COR-L47 (cell line): Measurements from ENCODE around the gene THAP5.

ENCODE experiments used
- DNase-seq: peaks from one replicate; lab custom pipeline; 2025; lab: John Stamatoyannopoulos, UW

Gene THAP5

DNA sequence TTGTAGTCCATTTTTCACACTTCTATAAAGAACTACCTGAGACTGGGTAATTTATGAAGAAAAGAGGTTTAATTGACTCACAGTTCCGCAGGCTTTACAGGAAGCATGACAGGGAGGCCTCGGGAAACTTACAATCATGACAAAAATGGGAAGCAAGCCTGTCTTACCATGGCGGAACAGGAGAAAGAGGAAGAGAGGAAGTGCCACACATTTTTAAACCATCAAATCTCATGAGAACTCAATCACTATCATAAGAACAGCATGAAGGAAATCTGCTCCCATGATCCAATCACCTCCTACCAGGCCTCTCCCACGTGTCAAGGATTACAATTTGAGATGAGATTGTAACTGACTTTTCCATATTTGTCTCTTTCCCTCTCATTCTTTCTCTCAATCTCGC is 34.2 kb downstream of the THAP5 start:
- no peak for DNase-seq

- DNase-seq = no peak
Measured at GRCh38 chr7:108533712-108534111, 35.8 kb downstream of the THAP5 start.

GRCh38 chr7:108529341-108529740 is 40.2 kb downstream of the THAP5 start:
- no peak for DNase-seq

GRCh38 chr7:108528183-108528712 is 41.3 kb downstream of the THAP5 start:
- no peak for DNase-seq

- no peak for DNase-seq
Measured at GRCh38 chr7:108526768-108527017, 42.8 kb downstream of the THAP5 start.

GRCh38 chr7:108525985-108526767 is 43.3 kb downstream of the THAP5 start, which contains the start of gene PNPLA8:
PNPLA8 (minus strand) TSS chr7:108526135; CDS start chr7:108515491, 10,644 bp downstream.
- DNase-seq = peak; percentile 99

DNA sequence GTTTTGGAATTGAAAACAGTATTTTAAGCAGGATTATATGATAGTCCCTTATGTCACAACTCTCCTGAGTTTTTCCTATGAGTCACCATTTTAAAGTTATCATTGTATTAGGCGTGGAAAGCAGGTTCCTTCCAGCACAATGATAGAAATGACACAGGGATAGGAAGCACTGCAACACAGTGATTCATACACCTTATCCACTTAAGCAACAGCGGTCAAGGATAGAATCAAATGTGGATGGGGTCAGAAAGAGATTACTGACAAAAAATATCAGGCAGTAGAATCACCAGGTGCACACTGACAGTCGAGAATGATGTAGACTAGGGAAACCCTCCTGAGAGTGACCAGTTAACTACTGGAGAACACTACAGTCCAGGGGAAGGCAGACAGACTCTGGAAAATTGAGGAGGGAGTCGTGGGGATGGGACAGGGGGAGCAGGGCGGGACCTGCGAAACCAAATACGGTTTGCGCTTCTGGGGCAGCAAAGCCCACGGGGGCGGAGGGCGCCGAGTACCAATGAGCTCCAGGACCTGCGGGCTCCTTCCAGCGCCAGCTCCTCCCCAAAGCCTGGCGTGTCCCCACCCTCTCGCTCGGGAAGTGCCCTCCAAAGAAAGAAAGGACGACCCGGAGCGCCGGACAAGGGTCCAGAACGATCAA is 44.0 kb downstream of the THAP5 start:
- no peak for DNase-seq

- no peak for DNase-seq
Measured at GRCh38 chr7:108522780-108523179, 46.7 kb downstream of the THAP5 start.

DNA sequence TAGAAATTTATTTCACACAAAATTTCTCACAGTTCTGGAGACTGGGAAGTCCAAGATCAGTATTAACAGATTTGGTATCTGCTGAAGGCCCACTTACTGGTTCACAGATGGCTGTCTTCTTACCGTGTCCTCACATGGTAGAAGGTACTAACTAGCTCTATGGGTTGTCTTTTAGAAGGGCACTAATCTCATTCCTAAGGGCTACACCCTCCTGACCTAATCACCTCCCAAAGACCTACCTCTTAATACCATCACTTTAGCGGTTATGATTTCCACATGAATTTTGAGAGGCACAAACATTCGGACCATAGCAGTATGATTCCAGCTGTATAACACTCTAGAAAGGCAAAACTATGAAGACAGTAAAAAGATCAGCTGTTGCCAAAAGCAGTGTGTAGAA is 51.6 kb downstream of the THAP5 start:
- no peak for DNase-seq

- DNase-seq = no peak
Measured at GRCh38 chr7:108515630-108516029, 53.9 kb downstream of the THAP5 start.

- DNase-seq = no peak
Measured at GRCh38 chr7:108515013-108515412, 54.5 kb downstream of the THAP5 start.
